Stimulated activated naive CD8-positive, alpha-beta T cell treated with anti-CD3 and anti-CD28 coated beads, Interleukin-15, amount 100 ng/mL, for 72 hours (primary cell): ENCODE data around the gene AKAP1.

ENCODE experiments used
- ATAC-seq: fragments of 150-1000 bp; cut with Tn5 transposase; 2 replicates; pipeline ENCODE4 v1.10.0; 2021; ENCODE audit warnings: mild to moderate bottlenecking, moderate library complexity
- DNase-seq, 2 donors: peaks; one replicate each; pipeline ENCODE4 v3.0.0; 2021 to 2022
- H3K27ac Mint-ChIP-seq, 2 donors: one replicate each; pipeline ENCODE4 v1.8.0; 2022; ENCODE audit warnings: mild to moderate bottlenecking in 2 of 2, mixed read lengths in 2 of 2, moderate library complexity in 2 of 2
- H3K27me3 Mint-ChIP-seq: one replicate; pipeline ENCODE4 v1.8.0; 2022; ENCODE audit warnings: mixed read lengths
- H3K4me1 Mint-ChIP-seq: one replicate; pipeline ENCODE4 v1.8.0; 2022; ENCODE audit warnings: mild to moderate bottlenecking, mixed read lengths
- H3K4me3 Mint-ChIP-seq, 2 donors: one replicate each; pipeline ENCODE4 v1.8.0; 2022; ENCODE audit warnings: mild to moderate bottlenecking in 2 of 2, mixed read lengths in 2 of 2, moderate library complexity in 1 of 2
- H3K9me3 Mint-ChIP-seq, 2 donors: one replicate each; pipeline ENCODE4 v1.8.0; 2022; ENCODE audit warnings: mixed read lengths in 2 of 2

AKAP1 gene

DNA sequence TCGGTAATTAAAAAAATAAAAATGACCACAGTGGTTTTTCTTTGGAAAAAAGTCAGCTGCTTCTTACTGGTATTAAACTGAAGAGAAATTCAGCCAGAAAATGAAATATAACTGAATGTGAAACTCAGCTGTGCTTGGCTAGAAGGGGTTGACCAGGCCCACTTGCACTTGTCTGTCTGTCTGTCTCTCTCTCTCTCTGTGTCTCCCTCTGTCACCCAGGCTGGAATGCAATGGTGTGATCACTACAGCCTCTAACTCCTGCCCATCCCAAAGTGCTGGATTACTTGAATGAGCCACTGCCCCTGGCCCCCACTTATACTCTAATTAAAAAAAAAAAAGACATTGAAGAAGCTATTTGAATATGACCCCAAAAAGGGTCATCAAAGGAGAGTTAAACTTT lies 17.3 kb upstream of the AKAP1 start:
- no peak for DNase-seq
- Mint-ChIP-seq H3K4me1 (no peaks in the 10 kb centered on the region), H3K9me3 (no peaks in the 10 kb centered on the region), H3K4me3 (no peak overlapping the region), H3K27ac (no peak overlapping the region), H3K27me3 (peaks cover 7% of the 10 kb centered on the region)
- ATAC-seq = no peak

DNA sequence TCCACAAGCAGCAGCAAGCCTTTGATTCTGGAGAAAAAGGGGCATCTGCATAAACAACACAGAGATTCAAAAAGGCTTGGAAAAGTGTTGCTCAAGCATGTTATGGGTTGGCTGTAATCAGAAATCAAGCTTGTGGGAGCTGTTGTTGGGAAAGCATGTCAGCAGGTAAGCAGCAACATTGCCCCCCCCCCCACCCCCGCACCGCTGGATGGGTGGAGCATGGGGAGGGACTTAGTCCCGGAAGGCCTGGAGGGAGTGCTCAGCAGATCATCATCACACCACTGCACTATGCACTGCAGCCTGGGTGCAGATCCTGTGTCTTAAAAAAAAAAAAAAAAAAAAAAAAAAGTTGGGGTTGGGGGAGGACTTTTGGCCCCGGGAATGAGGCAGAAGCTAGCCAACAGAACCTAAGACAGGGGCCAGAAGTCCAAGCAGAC lies 16.8 kb upstream of the AKAP1 start:
- peaks cover 5% of the 10 kb centered on the region for H3K27me3 Mint-ChIP-seq
- no peaks in the 10 kb centered on the region for H3K4me1 Mint-ChIP-seq
- H3K27ac Mint-ChIP-seq = no peak overlapping the region
- no peak for ATAC-seq
- no peak for DNase-seq
- H3K9me3 Mint-ChIP-seq = no peaks in the 10 kb centered on the region
- no peak overlapping the region for H3K4me3 Mint-ChIP-seq

DNA sequence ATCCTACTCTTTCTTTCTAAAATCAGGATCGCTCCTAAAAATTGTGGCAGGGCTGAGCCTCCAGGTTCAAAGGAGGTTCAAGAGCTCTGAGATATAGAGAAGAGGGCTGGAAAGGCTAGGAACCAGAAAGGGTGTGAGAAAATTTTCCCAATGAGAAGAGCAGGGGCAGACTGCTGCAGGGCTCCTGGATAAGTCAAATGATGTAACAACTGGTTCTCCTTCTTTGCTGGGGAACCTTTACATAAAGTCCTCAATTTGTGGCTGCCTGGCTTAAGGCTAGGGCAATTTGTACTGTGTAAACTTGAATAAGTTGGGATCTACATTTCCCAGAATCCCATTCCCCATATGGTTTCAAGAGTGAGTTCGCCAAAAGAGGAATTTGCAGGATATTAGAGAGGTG lies 16.3 kb upstream of the AKAP1 start:
- no peaks in the 10 kb centered on the region for H3K9me3 Mint-ChIP-seq
- H3K27me3 Mint-ChIP-seq = peaks cover under 1% of the 10 kb centered on the region
- no peak for DNase-seq
- H3K4me1 Mint-ChIP-seq = no peaks in the 10 kb centered on the region
- H3K27ac Mint-ChIP-seq = no peak overlapping the region
- no peak overlapping the region for H3K4me3 Mint-ChIP-seq
- no peak for ATAC-seq

DNA sequence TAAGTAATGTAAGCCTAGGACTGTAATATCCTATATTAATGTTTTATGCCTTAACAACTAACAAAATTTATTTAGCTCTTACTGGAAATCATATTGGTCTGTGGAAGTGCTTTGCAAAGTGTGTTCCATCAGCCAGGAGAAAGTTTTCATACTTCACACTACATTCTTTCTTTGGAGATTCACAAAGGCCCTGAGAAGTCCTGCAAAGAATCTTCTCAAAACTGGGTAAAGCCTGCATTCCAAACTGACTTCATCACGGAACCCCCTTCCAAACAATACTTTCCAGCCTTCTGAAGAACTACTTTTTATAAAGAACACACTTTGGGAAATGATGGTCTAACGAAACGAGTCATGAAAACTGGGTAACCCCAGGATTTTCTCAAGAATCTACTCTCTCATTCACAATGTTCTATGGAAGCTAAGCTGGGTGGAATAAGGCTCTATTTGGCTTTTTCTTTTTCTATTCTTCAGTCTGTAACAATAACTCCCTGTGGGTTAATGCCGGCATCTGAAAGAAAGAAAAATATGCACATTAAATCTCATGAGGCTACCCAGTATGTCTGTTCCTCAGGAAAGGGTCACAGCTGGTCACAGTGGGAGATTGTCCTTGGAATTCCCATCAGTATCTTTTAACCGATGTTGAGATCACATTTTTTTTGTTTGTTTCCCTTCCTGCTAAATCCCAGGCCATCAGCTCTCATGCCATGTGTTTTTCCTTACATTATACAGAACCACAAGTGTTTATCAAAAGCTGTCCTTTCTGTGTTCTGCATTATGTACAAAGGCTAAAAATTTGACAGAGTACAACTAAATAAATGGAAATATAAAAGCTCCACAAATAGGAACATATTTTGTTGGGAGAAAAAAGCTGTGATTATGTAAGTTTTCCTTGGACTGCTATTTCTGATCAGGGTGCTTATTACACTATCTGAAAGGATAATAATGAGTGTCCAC lies 12.8 kb upstream of the AKAP1 start:
- Mint-ChIP-seq H3K27ac (no peak overlapping the region), H3K4me1 (no peaks in the 10 kb centered on the region), H3K4me3 (no peak overlapping the region), H3K9me3 (no peaks in the 10 kb centered on the region), H3K27me3 (no peaks in the 10 kb centered on the region)
- no peak for DNase-seq
- no peak for ATAC-seq

GRCh38 chr17:57073626-57074025 lies 11.4 kb upstream of the AKAP1 start:
- DNase-seq (no peak), ATAC-seq (no peak)
- no peak overlapping the region for H3K27ac Mint-ChIP-seq
- no peak overlapping the region for H3K4me3 Mint-ChIP-seq
- no peaks in the 10 kb centered on the region for H3K9me3 Mint-ChIP-seq
- H3K27me3 Mint-ChIP-seq = no peaks in the 10 kb centered on the region
- no peaks in the 10 kb centered on the region for H3K4me1 Mint-ChIP-seq

DNA sequence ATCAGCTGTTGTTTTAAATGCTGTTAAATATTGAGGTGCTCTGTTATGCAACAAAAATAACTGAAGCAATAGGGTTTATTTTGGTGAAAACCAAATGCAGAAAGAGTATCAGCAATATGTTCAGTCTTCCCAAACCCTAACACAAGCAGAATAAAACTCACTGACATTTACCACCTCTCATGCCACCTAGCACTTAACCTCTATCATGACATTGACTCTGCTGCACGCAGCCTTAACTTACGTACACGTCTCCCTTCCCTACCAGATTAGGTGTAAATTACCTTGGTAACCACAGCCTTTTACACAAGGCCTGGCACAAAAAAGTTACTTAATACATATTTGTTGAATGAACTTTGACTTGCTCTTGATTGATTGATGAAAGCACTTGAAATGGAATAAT lies 9.9 kb upstream of the AKAP1 start:
- Mint-ChIP-seq H3K9me3 (no peaks in the 10 kb centered on the region), H3K4me3 (no peak overlapping the region), H3K27ac (peak overlapping the region in 1 of 2 donors; percentile 3), H3K27me3 (no peaks in the 10 kb centered on the region), H3K4me1 (no peaks in the 10 kb centered on the region)
- ATAC-seq (no peak), DNase-seq (no peak)

DNA sequence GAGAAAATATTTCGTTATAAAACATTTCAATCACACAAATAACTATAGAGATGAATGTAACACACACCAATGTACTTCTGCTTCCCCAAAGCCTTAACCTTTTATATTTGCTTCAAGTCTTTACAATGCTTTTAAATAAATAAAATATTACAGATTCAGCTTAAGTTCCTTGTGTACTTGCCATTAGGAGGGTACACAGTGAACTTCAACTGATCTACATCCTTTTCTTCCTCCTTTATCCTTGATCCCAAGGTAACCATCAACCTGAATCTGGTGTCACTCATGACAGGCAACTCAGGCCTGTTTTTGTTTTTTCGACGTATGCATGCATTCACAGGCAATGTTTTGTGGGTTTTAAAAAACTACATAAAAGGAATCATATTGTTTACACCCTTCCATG lies 9.3 kb upstream of the AKAP1 start:
- Mint-ChIP-seq H3K4me3 (no peak overlapping the region), H3K9me3 (no peaks in the 10 kb centered on the region), H3K27ac (peak overlapping the region in 1 of 2 donors; percentile 3), H3K4me1 (peaks cover 5% of the 10 kb centered on the region), H3K27me3 (no peaks in the 10 kb centered on the region)
- ATAC-seq = no peak
- DNase-seq = no peak

DNA sequence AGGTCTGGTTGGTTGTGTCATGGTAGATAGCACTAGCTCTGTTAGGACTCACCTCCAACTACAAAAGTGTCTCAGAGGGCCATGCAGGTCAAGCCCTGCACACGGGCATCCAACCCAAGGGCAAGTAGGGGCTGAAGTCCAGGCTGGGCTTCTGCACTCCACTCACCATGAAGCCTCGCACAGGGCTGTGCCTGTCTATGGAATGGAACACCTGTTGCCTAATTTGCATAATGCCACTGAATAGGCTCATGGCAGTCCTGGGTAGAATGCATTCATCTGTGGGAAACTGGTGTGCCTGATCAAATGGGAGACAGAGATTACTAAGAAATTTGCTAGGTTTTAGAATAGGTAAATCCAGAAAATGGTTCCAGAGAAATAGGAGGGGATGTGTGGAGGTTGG lies 8.0 kb upstream of the AKAP1 start:
- Mint-ChIP-seq H3K9me3 (no peaks in the 10 kb centered on the region), H3K4me1 (peaks cover 8% of the 10 kb centered on the region), H3K4me3 (no peak overlapping the region)

DNA sequence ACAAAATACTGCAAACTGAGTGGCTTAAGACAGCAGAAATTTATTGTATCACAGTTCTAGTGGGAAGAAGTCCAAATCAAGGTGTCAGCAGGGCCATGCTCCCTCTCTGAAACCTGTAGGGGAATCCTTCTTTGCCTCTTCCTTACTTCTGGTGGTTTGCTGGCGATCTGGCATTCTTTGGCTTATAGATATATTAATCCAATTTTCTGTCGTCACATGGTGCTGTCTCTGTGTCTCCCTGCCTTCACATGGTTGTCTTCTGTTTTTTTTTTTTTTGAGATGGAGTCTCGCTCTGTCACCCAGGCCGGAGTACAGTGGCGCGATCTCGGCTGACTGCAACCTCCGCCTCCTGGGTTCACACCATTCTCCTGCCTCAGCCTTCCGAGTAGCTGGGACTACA lies 6.8 kb upstream of the AKAP1 start:
- Mint-ChIP-seq H3K27ac (no peak overlapping the region), H3K4me1 (peaks cover 15% of the 10 kb centered on the region), H3K9me3 (no peaks in the 10 kb centered on the region), H3K27me3 (no peaks in the 10 kb centered on the region), H3K4me3 (no peak overlapping the region)
- DNase-seq = no peak
- no peak for ATAC-seq

More for the DNA sequence above, 8.0 kb upstream of the AKAP1 start:
- no peak overlapping the region for H3K27ac Mint-ChIP-seq
- ATAC-seq (no peak), DNase-seq (no peak)
- H3K27me3 Mint-ChIP-seq = no peaks in the 10 kb centered on the region

DNA sequence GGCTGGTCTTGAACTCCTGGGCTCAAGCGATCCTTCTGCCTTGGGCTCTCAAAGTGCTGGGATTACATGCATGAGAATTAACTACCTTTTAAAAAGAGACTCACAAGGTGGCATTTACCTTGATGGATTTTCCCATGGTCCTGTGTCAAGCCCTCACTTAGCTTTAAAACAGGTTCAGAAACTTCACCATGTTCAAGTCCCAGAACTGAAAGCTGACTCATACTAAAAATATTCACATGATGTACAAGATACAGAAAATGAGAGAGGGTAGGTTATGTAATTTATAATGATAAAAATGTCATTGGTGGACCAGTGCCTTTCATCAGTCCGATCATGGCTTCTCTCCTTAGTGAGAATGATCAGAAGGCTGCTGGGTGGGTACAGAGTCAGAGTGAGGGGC lies 4.3 kb upstream of the AKAP1 start:
- Mint-ChIP-seq H3K9me3 (no peaks in the 10 kb centered on the region), H3K4me1 (peaks cover 15% of the 10 kb centered on the region), H3K4me3 (no peak overlapping the region), H3K27me3 (no peaks in the 10 kb centered on the region), H3K27ac (no peak overlapping the region)
- ATAC-seq (no peak), DNase-seq (no peak)

- no peaks in the 10 kb centered on the region for H3K9me3 Mint-ChIP-seq
- H3K27me3 Mint-ChIP-seq = no peaks in the 10 kb centered on the region
- H3K4me1 Mint-ChIP-seq = peaks cover 28% of the 10 kb centered on the region
- H3K27ac Mint-ChIP-seq = no peak overlapping the region
- ATAC-seq (no peak), DNase-seq (no peak)
- H3K4me3 Mint-ChIP-seq = no peak overlapping the region
Observed at GRCh38 chr17:57082441-57082840, 2.6 kb upstream of the AKAP1 start.

- H3K27ac Mint-ChIP-seq = peak overlapping the region; percentile 94 to 96
- peak overlapping the region; percentile 88 to 89 for H3K4me3 Mint-ChIP-seq
- DNase-seq (no peak), ATAC-seq (peak; percentile 46)
- peaks cover 46% of the 10 kb centered on the region for H3K4me1 Mint-ChIP-seq
- H3K9me3 Mint-ChIP-seq = no peaks in the 10 kb centered on the region
- H3K27me3 Mint-ChIP-seq = no peaks in the 10 kb centered on the region
Observed at GRCh38 chr17:57084361-57084801, 665 bp upstream of the AKAP1 start.

DNA sequence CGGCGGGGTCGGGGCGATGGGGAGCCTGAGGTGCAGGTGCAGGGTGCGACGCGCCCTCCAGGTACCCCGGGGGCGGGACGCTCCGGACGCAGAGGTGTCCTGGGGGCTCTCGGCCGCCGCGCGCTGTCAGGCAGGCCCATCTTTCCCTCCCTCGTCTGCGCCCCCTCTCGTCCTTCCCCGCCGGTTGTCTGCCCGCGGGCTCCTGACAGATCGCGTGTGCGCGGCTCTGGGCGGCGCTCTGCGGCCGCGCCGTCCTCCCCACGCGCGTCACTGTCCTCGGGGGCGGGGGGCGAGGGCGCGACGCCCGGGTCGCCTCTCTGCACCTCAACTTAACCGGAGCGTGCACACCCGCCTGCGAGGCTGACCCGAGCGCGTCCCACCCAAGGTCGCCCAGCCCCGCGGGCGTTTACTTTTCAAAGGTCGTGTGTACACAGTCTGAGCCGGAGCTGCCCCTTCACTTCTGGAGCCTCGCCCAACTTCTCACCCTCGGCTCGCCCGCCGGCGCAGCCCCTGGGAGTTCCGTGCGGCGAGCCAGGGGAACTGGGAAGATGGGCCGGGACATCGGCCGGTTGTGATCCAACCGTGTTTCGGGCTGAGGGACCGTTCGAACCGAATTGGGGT lies 512 bp downstream of the AKAP1 start:
- Mint-ChIP-seq H3K27ac (peak overlapping the region; percentile 61 to 88), H3K9me3 (no peaks in the 10 kb centered on the region)

GRCh38 chr17:57086069-57086930 lies 1.3 kb downstream of the AKAP1 start:
- H3K4me3 Mint-ChIP-seq = peak overlapping the region; percentile 89 to 97
- H3K27me3 Mint-ChIP-seq = no peaks in the 10 kb centered on the region
- DNase-seq (peak; percentile 28 to 33), ATAC-seq (no peak)
- peak overlapping the region; percentile 61 to 72 for H3K27ac Mint-ChIP-seq
- H3K9me3 Mint-ChIP-seq = no peaks in the 10 kb centered on the region
- H3K4me1 Mint-ChIP-seq = peaks cover 48% of the 10 kb centered on the region

More for the DNA sequence above, 512 bp downstream of the AKAP1 start:
- H3K4me1 Mint-ChIP-seq = peaks cover 47% of the 10 kb centered on the region
- peak overlapping the region; percentile 89 to 97 for H3K4me3 Mint-ChIP-seq
- peak; percentile 58 for ATAC-seq
- DNase-seq = peak in 1 of 2 donors; percentile 56
- H3K27me3 Mint-ChIP-seq = no peaks in the 10 kb centered on the region

- Mint-ChIP-seq H3K27me3 (no peaks in the 10 kb centered on the region), H3K4me1 (peaks cover 55% of the 10 kb centered on the region), H3K4me3 (no peak overlapping the region), H3K27ac (no peak overlapping the region), H3K9me3 (no peaks in the 10 kb centered on the region)
- DNase-seq = no peak
- ATAC-seq = no peak
Observed at GRCh38 chr17:57088298-57088697, 3.3 kb downstream of the AKAP1 start.
